ENCODE measurements around the gene CCDC85B.

The CCDC85B gene

DNA sequence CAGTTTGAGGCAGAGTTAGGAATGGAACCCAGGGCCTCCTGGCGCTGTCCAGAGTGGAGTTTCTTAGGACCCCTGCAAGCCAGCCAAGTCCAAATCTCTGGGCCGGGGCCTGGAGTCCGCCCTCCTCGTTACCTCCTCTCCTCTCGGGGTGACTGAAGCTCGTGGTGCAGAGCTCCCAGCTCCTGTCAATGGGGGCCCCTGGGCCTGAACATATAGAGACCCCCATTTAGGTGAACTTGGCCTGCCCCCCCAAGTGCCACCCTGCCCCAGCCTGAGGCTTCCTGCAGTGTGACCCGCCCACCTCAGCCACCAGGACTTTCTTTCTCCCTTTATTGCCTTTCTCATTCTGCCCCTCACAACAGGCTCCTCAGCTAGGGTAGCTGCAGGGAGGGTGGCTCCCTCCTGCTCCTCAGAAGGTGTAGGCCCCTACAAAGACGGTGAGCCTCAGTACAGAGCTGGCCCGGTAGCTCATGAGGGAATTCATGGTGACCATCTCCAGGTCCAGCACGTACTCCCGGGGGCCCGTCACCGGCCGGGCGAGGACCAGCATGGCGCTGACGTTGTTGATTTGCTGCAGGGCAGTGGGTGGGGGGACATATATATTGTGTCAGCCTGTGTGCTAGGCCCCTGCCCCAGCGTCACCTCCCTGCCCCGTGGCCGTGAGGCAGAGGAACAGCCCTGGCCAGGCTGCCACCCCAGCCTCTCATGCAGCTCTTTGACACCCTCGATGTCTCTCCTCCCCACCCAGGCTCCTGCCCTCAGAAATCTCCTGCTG lies 23.8 kb upstream of the CCDC85B start:
- no peak for TF ChIP-seq CTCF (IDR thresholded peaks at IDR 0.05)
- H3K4me1 ChIP-seq (ENCODE audit: control insufficient read depth in 1 of 2, insufficient read depth in 1 of 2, low read depth in 1 of 2, low read length in 1 of 2) = peaks cover 26 to 32% of the 10 kb centered on the region in 2 experiments
- no peaks in the 10 kb centered on the region for H3K9me3 ChIP-seq
- no peak overlapping the region for H3K4me3 ChIP-seq (ENCODE audit: low read depth in 1 of 2, low read length in 1 of 2)
- no peak overlapping the region for H3K27ac ChIP-seq
- H3K27me3 ChIP-seq = no peaks in the 10 kb centered on the region
- H3K36me3 ChIP-seq = peaks cover 62% of the 10 kb centered on the region

GRCh38 chr11:65867284-65868071 lies 23.0 kb upstream of the CCDC85B start:
- Histone ChIP-seq H3K4me3 (ENCODE audit: low read depth in 1 of 2, low read length in 1 of 2) (no peak overlapping the region), H3K36me3 (peaks cover 58% of the 10 kb centered on the region), H3K9me3 (no peaks in the 10 kb centered on the region), H3K27me3 (no peaks in the 10 kb centered on the region), H3K4me1 (ENCODE audit: control insufficient read depth in 1 of 2, insufficient read depth in 1 of 2, low read depth in 1 of 2, low read length in 1 of 2) (peaks cover 30% of the 10 kb centered on the region in 2 experiments), H3K27ac (no peak overlapping the region)
- TF ChIP-seq CTCF (IDR thresholded peaks at IDR 0.05) = no peak

DNA sequence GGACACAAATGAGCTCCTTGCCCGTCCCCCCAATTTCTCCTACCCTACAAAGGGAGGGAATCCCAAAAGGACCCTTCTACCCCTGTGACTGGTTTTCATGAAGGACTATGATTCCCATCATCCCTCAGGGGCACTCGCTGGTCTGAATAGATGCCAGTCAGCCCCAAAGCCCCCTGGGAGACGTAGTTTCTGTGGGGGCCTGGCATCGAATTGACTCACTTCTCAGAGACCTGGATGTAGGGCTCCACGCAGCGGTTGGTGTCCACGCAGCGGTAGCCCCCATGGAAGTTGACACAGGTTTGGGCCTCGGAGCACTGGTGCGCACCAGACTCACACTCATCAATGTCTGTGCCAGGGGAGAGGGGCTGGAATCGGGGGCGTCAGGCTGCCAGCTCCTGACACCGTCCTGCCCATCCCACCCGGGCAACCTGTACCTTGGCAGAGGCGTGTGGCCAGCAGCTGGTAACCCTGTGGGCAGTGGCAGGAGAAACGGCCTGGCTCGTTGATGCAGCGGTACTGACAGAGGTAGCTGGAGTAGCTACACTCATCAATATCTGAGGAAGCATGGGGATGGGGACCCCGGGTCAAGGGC lies 22.3 kb upstream of the CCDC85B start:
- H3K4me3 ChIP-seq (ENCODE audit: low read depth in 1 of 2, low read length in 1 of 2) = no peak overlapping the region
- H3K9me3 ChIP-seq = no peaks in the 10 kb centered on the region
- no peak overlapping the region for H3K27ac ChIP-seq
- peaks cover 51% of the 10 kb centered on the region for H3K36me3 ChIP-seq
- no peak for TF ChIP-seq CTCF (IDR thresholded peaks at IDR 0.05)
- peaks cover 34 to 35% of the 10 kb centered on the region in 2 experiments for H3K4me1 ChIP-seq (ENCODE audit: control insufficient read depth in 1 of 2, insufficient read depth in 1 of 2, low read depth in 1 of 2, low read length in 1 of 2)
- H3K27me3 ChIP-seq = no peaks in the 10 kb centered on the region

GRCh38 chr11:65868907-65869306 lies 21.6 kb upstream of the CCDC85B start:
- H3K4me1 ChIP-seq (ENCODE audit: control insufficient read depth in 1 of 2, insufficient read depth in 1 of 2, low read depth in 1 of 2, low read length in 1 of 2) = peaks cover 39 to 43% of the 10 kb centered on the region in 2 experiments
- H3K36me3 ChIP-seq = peaks cover 44% of the 10 kb centered on the region
- no peak for TF ChIP-seq CTCF (IDR thresholded peaks at IDR 0.05)

GRCh38 chr11:65869643-65870306 lies 20.7 kb upstream of the CCDC85B start:
- Histone ChIP-seq H3K9me3 (no peaks in the 10 kb centered on the region), H3K27ac (no peak overlapping the region), H3K36me3 (peaks cover 35% of the 10 kb centered on the region)

More at GRCh38 chr11:65868907-65869306, 21.6 kb upstream of the CCDC85B start:
- Histone ChIP-seq H3K9me3 (no peaks in the 10 kb centered on the region), H3K4me3 (ENCODE audit: low read depth in 1 of 2, low read length in 1 of 2) (no peak overlapping the region), H3K27ac (no peak overlapping the region), H3K27me3 (no peaks in the 10 kb centered on the region)

More at GRCh38 chr11:65869643-65870306, 20.7 kb upstream of the CCDC85B start:
- Histone ChIP-seq H3K4me3 (ENCODE audit: low read depth in 1 of 2, low read length in 1 of 2) (no peak overlapping the region), H3K27me3 (no peaks in the 10 kb centered on the region), H3K4me1 (ENCODE audit: control insufficient read depth in 1 of 2, insufficient read depth in 1 of 2, low read depth in 1 of 2, low read length in 1 of 2) (peaks cover 43 to 45% of the 10 kb centered on the region in 2 experiments)
- TF ChIP-seq CTCF (IDR thresholded peaks at IDR 0.05) = no peak
